ENCODE data around the gene PRDM13.

Gene PRDM13

GRCh38 chr6:99605074-99605734 lies 1.4 kb upstream of the PRDM13 start:
- Histone ChIP-seq H3K4ac (ENCODE audit: low read depth in 1 of 2, low read length in 2 of 2) (no peak overlapping the region), H2BK5ac (ENCODE audit: low read depth, low read length, poor library complexity, severe bottlenecking) (no peak overlapping the region), H4K8ac (ENCODE audit: low read length) (no peak overlapping the region), H3K4me2 (ENCODE audit: low read length, poor library complexity, severe bottlenecking) (no peak overlapping the region), H2BK12ac (ENCODE audit: low read length in 2 of 2) (no peak overlapping the region), H3K27me3 (ENCODE audit: control insufficient read depth in 1 of 2, insufficient read depth in 1 of 2, low read length in 2 of 2) (peaks cover 97 to 100% of the 10 kb centered on the region in 2 experiments), H2AK5ac (ENCODE audit: low read length, severe bottlenecking) (no peak overlapping the region), H4K91ac (ENCODE audit: low read length) (no peak overlapping the region), H3K36me3 (ENCODE audit: control insufficient read depth in 1 of 2, insufficient read depth in 2 of 2, low read depth in 1 of 2, low read length in 2 of 2) (no peaks in the 10 kb centered on the region), H3K23ac (ENCODE audit: low read length in 2 of 2) (no peak overlapping the region), H3K9me3 (ENCODE audit: control insufficient read depth, low read length) (no peaks in the 10 kb centered on the region), H2AFZ (ENCODE audit: low read depth, low read length) (no peak overlapping the region), H3K79me1 (replicated peaks; ENCODE audit: low read length, poor library complexity, severe bottlenecking) (no peaks in the 10 kb centered on the region), H3K14ac (ENCODE audit: low read length in 2 of 2) (no peak overlapping the region), H3K27ac (ENCODE audit: low read length, poor library complexity, severe bottlenecking) (no peak overlapping the region), H2BK15ac (ENCODE audit: low read depth, poor library complexity, severe bottlenecking) (no peak overlapping the region), H3K18ac (ENCODE audit: low read depth in 1 of 2, low read length in 2 of 2) (no peak overlapping the region), H2BK120ac (ENCODE audit: low read depth, low read length) (no peak overlapping the region), H3K4me3 (ENCODE audit: insufficient read depth in 1 of 2, low read depth in 1 of 2, low read length in 2 of 2) (no peak overlapping the region), H3K4me1 (ENCODE audit: control insufficient read depth, insufficient read depth, low read depth, low read length) (peaks cover 18% of the 10 kb centered on the region), H3K9ac (ENCODE audit: low read length) (no peak overlapping the region)
- DNase-seq, result no peak
- WGBS, result 9% methylated on average over 17 of the region's 20 CpGs

GRCh38 chr6:99605911-99606655 lies 550 bp upstream of the PRDM13 start:
- H4K8ac ChIP-seq (ENCODE audit: low read length), result no peak overlapping the region
- no peak overlapping the region for H2AFZ ChIP-seq (ENCODE audit: low read depth, low read length)
- H3K4me1 ChIP-seq (ENCODE audit: control insufficient read depth, insufficient read depth, low read depth, low read length), result peaks cover 18% of the 10 kb centered on the region
- no peak overlapping the region for H3K18ac ChIP-seq (ENCODE audit: low read depth in 1 of 2, low read length in 2 of 2)
- no peak overlapping the region for H2BK12ac ChIP-seq (ENCODE audit: low read length in 2 of 2)
- H3K4me2 ChIP-seq (ENCODE audit: low read length, poor library complexity, severe bottlenecking), result no peak overlapping the region
- 17% methylated on average over 13 of the region's 16 CpGs for WGBS
- H2AK5ac ChIP-seq (ENCODE audit: low read length, severe bottlenecking), result no peak overlapping the region
- no peaks in the 10 kb centered on the region for H3K9me3 ChIP-seq (ENCODE audit: control insufficient read depth, low read length)
- H3K27ac ChIP-seq (ENCODE audit: low read length, poor library complexity, severe bottlenecking), result no peak overlapping the region
- H4K91ac ChIP-seq (ENCODE audit: low read length), result no peak overlapping the region
- no peak for DNase-seq
- H3K36me3 ChIP-seq (ENCODE audit: control insufficient read depth in 1 of 2, insufficient read depth in 2 of 2, low read depth in 1 of 2, low read length in 2 of 2), result no peaks in the 10 kb centered on the region
- no peak overlapping the region for H2BK5ac ChIP-seq (ENCODE audit: low read depth, low read length, poor library complexity, severe bottlenecking)
- no peak overlapping the region for H2BK15ac ChIP-seq (ENCODE audit: low read depth, poor library complexity, severe bottlenecking)
- no peaks in the 10 kb centered on the region for H3K79me1 ChIP-seq (replicated peaks; ENCODE audit: low read length, poor library complexity, severe bottlenecking)
- peaks cover 96 to 100% of the 10 kb centered on the region in 2 experiments for H3K27me3 ChIP-seq (ENCODE audit: control insufficient read depth in 1 of 2, insufficient read depth in 1 of 2, low read length in 2 of 2)
- H3K14ac ChIP-seq (ENCODE audit: low read length in 2 of 2), result no peak overlapping the region
- H2BK120ac ChIP-seq (ENCODE audit: low read depth, low read length), result no peak overlapping the region
- H3K23ac ChIP-seq (ENCODE audit: low read length in 2 of 2), result no peak overlapping the region
- H3K9ac ChIP-seq (ENCODE audit: low read length), result no peak overlapping the region
- H3K4me3 ChIP-seq (ENCODE audit: insufficient read depth in 1 of 2, low read depth in 1 of 2, low read length in 2 of 2), result no peak overlapping the region
- H3K4ac ChIP-seq (ENCODE audit: low read depth in 1 of 2, low read length in 2 of 2), result no peak overlapping the region

GRCh38 chr6:99607416-99608036 lies 893 bp downstream of the PRDM13 start:
- Histone ChIP-seq H3K27ac (ENCODE audit: low read length, poor library complexity, severe bottlenecking) (no peak overlapping the region), H3K27me3 (ENCODE audit: control insufficient read depth in 1 of 2, insufficient read depth in 1 of 2, low read length in 2 of 2) (peaks cover 92 to 100% of the 10 kb centered on the region in 2 experiments), H3K18ac (ENCODE audit: low read depth in 1 of 2, low read length in 2 of 2) (no peak overlapping the region), H2BK120ac (ENCODE audit: low read depth, low read length) (no peak overlapping the region), H4K8ac (ENCODE audit: low read length) (no peak overlapping the region), H3K4ac (ENCODE audit: low read depth in 1 of 2, low read length in 2 of 2) (no peak overlapping the region), H2BK5ac (ENCODE audit: low read depth, low read length, poor library complexity, severe bottlenecking) (no peak overlapping the region), H3K4me1 (ENCODE audit: control insufficient read depth, insufficient read depth, low read depth, low read length) (peaks cover 18% of the 10 kb centered on the region), H3K79me1 (replicated peaks; ENCODE audit: low read length, poor library complexity, severe bottlenecking) (no peaks in the 10 kb centered on the region), H3K9ac (ENCODE audit: low read length) (no peak overlapping the region), H4K91ac (ENCODE audit: low read length) (no peak overlapping the region), H2AK5ac (ENCODE audit: low read length, severe bottlenecking) (no peak overlapping the region), H3K4me2 (ENCODE audit: low read length, poor library complexity, severe bottlenecking) (no peak overlapping the region), H3K14ac (ENCODE audit: low read length in 2 of 2) (no peak overlapping the region), H3K9me3 (ENCODE audit: control insufficient read depth, low read length) (no peaks in the 10 kb centered on the region), H3K4me3 (ENCODE audit: insufficient read depth in 1 of 2, low read depth in 1 of 2, low read length in 2 of 2) (no peak overlapping the region), H3K23ac (ENCODE audit: low read length in 2 of 2) (no peak overlapping the region), H2BK12ac (ENCODE audit: low read length in 2 of 2) (no peak overlapping the region), H2AFZ (ENCODE audit: low read depth, low read length) (no peak overlapping the region), H3K36me3 (ENCODE audit: control insufficient read depth in 1 of 2, insufficient read depth in 2 of 2, low read depth in 1 of 2, low read length in 2 of 2) (no peaks in the 10 kb centered on the region), H2BK15ac (ENCODE audit: low read depth, poor library complexity, severe bottlenecking) (no peak overlapping the region)
- DNase-seq, result no peak
- 5% methylated on average over 23 of the region's 34 CpGs for WGBS

Measured in mesenchymal stem cell (in vitro differentiated cells and primary cell).